ENCODE measurements around the gene NAB1.
A peak's percentile ranks its signal among the peaks of the same experiment; 100 is the strongest.
"Not testable (repeated sequence)": the region's sequence is repeated elsewhere in the genome, so short reads cannot be mapped to it uniquely, and the experiment has no call there.

The NAB1 gene

GRCh38 chr2:190649035-190649797 lies at the start of gene NAB1:
NAB1 (plus strand) TSS chr2:190649083; CDS start chr2:190659177, 10,094 bp downstream.
- peak within 1 kb of the TSS; percentile 73 for H3K4me3 ChIP-seq (ENCODE audit: low read length)
- no peak for TF ChIP-seq CTCF (conservative IDR thresholded peaks at IDR 0.05; ENCODE audit: low read depth, low read length)
- no peak for DNase-seq (ENCODE audit: low read depth)

GRCh38 chr2:190599546-190600220 lies 49.2 kb upstream of the NAB1 start:
- no peak overlapping the region for H3K4me3 ChIP-seq (ENCODE audit: low read length)
- TF ChIP-seq CTCF (conservative IDR thresholded peaks at IDR 0.05; ENCODE audit: low read depth, low read length), result no peak
- no peak for DNase-seq (ENCODE audit: low read depth)

GRCh38 chr2:190600293-190601103 lies 48.4 kb upstream of the NAB1 start:
- TF ChIP-seq CTCF (conservative IDR thresholded peaks at IDR 0.05; ENCODE audit: low read depth, low read length), result no peak
- no peak overlapping the region for H3K4me3 ChIP-seq (ENCODE audit: low read length)
- DNase-seq (ENCODE audit: low read depth), result no peak

GRCh38 chr2:190603374-190603773 lies 45.5 kb upstream of the NAB1 start:
- no peak for TF ChIP-seq CTCF (conservative IDR thresholded peaks at IDR 0.05; ENCODE audit: low read depth, low read length)
- no peak overlapping the region for H3K4me3 ChIP-seq (ENCODE audit: low read length)
- no peak for DNase-seq (ENCODE audit: low read depth)

- no peak for TF ChIP-seq CTCF (conservative IDR thresholded peaks at IDR 0.05; ENCODE audit: low read depth, low read length)
- H3K4me3 ChIP-seq (ENCODE audit: low read length), result no peak overlapping the region
- DNase-seq (ENCODE audit: low read depth), result no peak
Observed at GRCh38 chr2:190607014-190607597, 41.8 kb upstream of the NAB1 start.

- H3K4me3 ChIP-seq (ENCODE audit: low read length), result no peak overlapping the region
- no peak for DNase-seq (ENCODE audit: low read depth)
- TF ChIP-seq CTCF (conservative IDR thresholded peaks at IDR 0.05; ENCODE audit: low read depth, low read length), result no peak
Observed at GRCh38 chr2:190607657-190608357, 41.1 kb upstream of the NAB1 start.

- not testable (repeated sequence) for H3K4me3 ChIP-seq (ENCODE audit: low read length); DNase-seq (ENCODE audit: low read depth)
Observed at GRCh38 chr2:190608863-190609262, 40.0 kb upstream of the NAB1 start.

- not testable (repeated sequence) for H3K4me3 ChIP-seq (ENCODE audit: low read length)
Observed at GRCh38 chr2:190609397-190609796, 39.5 kb upstream of the NAB1 start.

GRCh38 chr2:190610528-190610927 lies 38.4 kb upstream of the NAB1 start:
- DNase-seq (ENCODE audit: low read depth); H3K4me3 ChIP-seq (ENCODE audit: low read length): not testable (repeated sequence)

More at GRCh38 chr2:190609397-190609796, 39.5 kb upstream of the NAB1 start:
- not testable (repeated sequence) for DNase-seq (ENCODE audit: low read depth)
